ENCODE results near the gene CSTB. TPM values are rescaled to one million over a fixed set of nuclear protein-coding genes. Genes with fewer than 3 reads are reported as not detected.

CSTB gene
- total and polyA plus RNA-seq, 2 experiments from 2014 or later: 24.1 to 120 TPM

DNA sequence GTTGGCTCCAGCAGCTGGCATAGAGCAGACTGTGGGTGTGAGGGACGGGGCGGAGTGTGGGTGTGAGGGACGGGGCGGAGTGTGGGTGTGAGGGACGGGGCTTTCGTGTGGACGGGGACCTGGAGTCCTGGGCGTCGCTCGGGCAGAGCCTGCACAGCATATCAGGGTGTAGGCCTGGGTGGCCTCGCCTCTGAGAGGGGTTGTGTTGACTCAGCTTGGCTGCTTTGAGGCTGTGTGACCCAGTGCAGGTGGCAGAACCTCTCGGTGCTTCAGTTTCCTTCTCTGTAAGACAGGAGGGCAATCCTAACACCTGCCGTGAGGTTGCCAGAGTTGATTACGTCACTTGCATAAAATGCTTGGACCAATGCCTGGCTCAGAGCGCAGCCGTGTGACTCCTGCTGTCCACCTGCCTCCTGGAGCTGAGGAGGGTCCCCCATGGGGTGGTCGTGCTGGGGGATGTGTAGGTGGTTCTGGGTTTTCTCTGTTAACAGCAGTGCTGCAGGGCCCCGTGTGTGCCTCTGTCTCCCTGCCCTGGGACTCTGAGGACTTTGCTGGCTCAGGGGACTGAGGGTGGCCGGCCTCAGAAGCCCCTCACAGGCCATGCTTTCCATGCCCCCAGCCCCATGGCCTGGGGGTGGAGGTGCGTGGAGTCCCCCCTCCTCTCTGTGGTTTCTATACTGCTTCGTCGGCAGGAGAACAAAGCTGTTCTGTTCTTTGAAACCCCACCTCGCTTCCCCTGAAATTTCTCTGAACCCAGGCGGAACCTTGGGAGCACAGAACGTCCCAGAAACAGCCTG is 41.8 kb downstream of the CSTB start:
- H3K9me3 ChIP-seq (ENCODE audit: low read depth): no peaks in the 10 kb centered on the region
- H3K9me2 ChIP-seq (replicated peaks; ENCODE audit: insufficient read depth): no peaks in the 10 kb centered on the region
- peaks cover 77% of the 10 kb centered on the region for H3K79me2 ChIP-seq
- H3K4me1 ChIP-seq (ENCODE audit: insufficient read depth): peaks cover 65% of the 10 kb centered on the region
- H3K36me3 ChIP-seq (replicated peaks; ENCODE audit: insufficient read depth, low read depth): no peaks in the 10 kb centered on the region
- H3K4me3 ChIP-seq: no peak overlapping the region
- TF ChIP-seq EZH2 (IDR thresholded peaks at IDR 0.05; ENCODE audit: borderline replicate concordance): no peak
- no peak for TF ChIP-seq EZH2phosphoT487 (IDR thresholded peaks at IDR 0.05; ENCODE audit: low read depth, severe bottlenecking, unreplicated experiment)
- no peak for DNase-seq (ENCODE audit: low spot score)
- WGBS (ENCODE audit: low lambda C conversion rate, missing lambda C conversion rate): 80% methylated on average over 24 of the region's 25 CpGs
- H3K27me3 ChIP-seq: no peaks in the 10 kb centered on the region
- H4K20me1 ChIP-seq (ENCODE audit: insufficient read depth, poor library complexity, severe bottlenecking): peaks cover 5% of the 10 kb centered on the region
- H2AFZ ChIP-seq: no peak overlapping the region
- H3K4me2 ChIP-seq: no peak overlapping the region
- peak overlapping the region; percentile 60 for H3K27ac ChIP-seq

DNA sequence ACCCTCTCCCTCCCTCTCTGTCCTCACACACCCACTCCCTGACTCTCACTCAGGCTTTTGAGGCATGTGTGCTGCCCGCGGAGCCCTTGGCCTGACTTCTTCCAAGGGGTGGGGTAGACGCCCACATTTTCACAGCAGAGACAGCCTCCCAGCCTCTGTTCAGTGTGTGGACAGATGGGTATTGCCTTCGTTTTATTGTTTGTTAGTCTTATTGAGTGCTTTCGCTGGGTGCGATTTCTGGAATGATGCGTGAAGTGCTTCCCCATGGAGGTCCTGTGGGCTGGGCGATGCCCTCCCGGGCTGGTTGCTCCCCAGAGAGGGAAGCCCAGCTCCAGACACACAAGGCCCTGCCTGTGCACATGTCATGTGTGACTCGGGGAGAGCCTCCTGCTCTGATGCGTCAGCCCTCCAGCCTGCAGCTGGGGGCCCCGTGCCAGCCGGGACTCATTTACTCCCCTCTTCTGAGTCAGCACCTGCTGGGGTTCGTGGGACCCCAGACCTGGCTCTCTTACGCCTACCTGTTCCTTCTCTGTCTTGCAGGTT is 42.5 kb downstream of the CSTB start:
- TF ChIP-seq EZH2 (IDR thresholded peaks at IDR 0.05; ENCODE audit: borderline replicate concordance) (no peak), EZH2phosphoT487 (IDR thresholded peaks at IDR 0.05; ENCODE audit: low read depth, severe bottlenecking, unreplicated experiment) (no peak)
- TF ChIP-seq, protein P1, sequence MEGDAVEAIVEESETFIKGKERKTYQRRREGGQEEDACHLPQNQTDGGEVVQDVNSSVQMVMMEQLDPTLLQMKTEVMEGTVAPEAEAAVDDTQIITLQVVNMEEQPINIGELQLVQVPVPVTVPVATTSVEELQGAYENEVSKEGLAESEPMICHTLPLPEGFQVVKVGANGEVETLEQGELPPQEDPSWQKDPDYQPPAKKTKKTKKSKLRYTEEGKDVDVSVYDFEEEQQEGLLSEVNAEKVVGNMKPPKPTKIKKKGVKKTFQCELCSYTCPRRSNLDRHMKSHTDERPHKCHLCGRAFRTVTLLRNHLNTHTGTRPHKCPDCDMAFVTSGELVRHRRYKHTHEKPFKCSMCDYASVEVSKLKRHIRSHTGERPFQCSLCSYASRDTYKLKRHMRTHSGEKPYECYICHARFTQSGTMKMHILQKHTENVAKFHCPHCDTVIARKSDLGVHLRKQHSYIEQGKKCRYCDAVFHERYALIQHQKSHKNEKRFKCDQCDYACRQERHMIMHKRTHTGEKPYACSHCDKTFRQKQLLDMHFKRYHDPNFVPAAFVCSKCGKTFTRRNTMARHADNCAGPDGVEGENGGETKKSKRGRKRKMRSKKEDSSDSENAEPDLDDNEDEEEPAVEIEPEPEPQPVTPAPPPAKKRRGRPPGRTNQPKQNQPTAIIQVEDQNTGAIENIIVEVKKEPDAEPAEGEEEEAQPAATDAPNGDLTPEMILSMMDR (IDR thresholded peaks at IDR 0.05; ENCODE audit: poor library complexity): no peak
- peaks cover 69% of the 10 kb centered on the region for H3K4me1 ChIP-seq (ENCODE audit: insufficient read depth)
- H3K79me2 ChIP-seq: peaks cover 82% of the 10 kb centered on the region
- WGBS (ENCODE audit: low lambda C conversion rate, missing lambda C conversion rate): 74% methylated on average over 15 of the region's 15 CpGs
- H2AFZ ChIP-seq: no peak overlapping the region
- H3K27ac ChIP-seq: peak overlapping the region; percentile 60
- peaks cover 5% of the 10 kb centered on the region for H4K20me1 ChIP-seq (ENCODE audit: insufficient read depth, poor library complexity, severe bottlenecking)
- H3K36me3 ChIP-seq (replicated peaks; ENCODE audit: insufficient read depth, low read depth): no peaks in the 10 kb centered on the region
- no peaks in the 10 kb centered on the region for H3K9me2 ChIP-seq (replicated peaks; ENCODE audit: insufficient read depth)
- H3K9me3 ChIP-seq (ENCODE audit: low read depth): no peaks in the 10 kb centered on the region
- DNase-seq (ENCODE audit: low spot score): no peak
- no peaks in the 10 kb centered on the region for H3K27me3 ChIP-seq
- H3K4me3 ChIP-seq: no peak overlapping the region
- H3K4me2 ChIP-seq: no peak overlapping the region

DNA sequence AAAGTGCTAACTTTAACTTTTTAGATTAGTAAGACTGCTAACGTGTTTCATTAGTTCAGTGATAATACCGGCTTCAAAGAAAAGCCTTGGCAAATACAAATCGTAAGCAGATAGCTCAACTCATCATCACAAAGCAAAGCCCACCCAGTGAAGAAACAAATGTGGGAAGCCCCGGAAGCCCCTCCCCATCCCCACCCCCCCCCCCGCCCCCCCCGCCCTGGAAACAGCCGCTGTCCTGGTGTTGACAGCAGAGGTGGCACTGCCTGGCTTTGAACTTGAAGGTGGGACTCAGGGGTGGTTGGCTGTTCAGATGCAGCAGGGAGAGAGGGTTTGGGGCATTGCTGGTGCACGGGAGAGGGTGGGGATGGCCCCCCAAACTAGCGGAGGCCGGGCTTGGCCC is 43.0 kb downstream of the CSTB start:
- Histone ChIP-seq H4K20me1 (ENCODE audit: insufficient read depth, poor library complexity, severe bottlenecking) (peaks cover 5% of the 10 kb centered on the region), H3K4me1 (ENCODE audit: insufficient read depth) (peaks cover 71% of the 10 kb centered on the region), H3K36me3 (replicated peaks; ENCODE audit: insufficient read depth, low read depth) (no peaks in the 10 kb centered on the region), H3K79me2 (peaks cover 82% of the 10 kb centered on the region), H3K4me3 (no peak overlapping the region), H2AFZ (no peak overlapping the region), H3K4me2 (no peak overlapping the region), H3K9me2 (replicated peaks; ENCODE audit: insufficient read depth) (no peaks in the 10 kb centered on the region), H3K27me3 (no peaks in the 10 kb centered on the region), H3K9me3 (ENCODE audit: low read depth) (no peaks in the 10 kb centered on the region), H3K27ac (peak overlapping the region; percentile 90)
- 83% methylated on average over 4 of the region's 10 CpGs for WGBS (ENCODE audit: low lambda C conversion rate, missing lambda C conversion rate)
- no peak for DNase-seq (ENCODE audit: low spot score)
- TF ChIP-seq, protein P1 (IDR thresholded peaks at IDR 0.05; ENCODE audit: poor library complexity): no peak
- no peak for TF ChIP-seq EZH2phosphoT487 (IDR thresholded peaks at IDR 0.05; ENCODE audit: low read depth, severe bottlenecking, unreplicated experiment)
- TF ChIP-seq EZH2 (IDR thresholded peaks at IDR 0.05; ENCODE audit: borderline replicate concordance): no peak

All from hepatocyte (in vitro differentiated cells).